C4-2B (cell line): ENCODE data around the gene ZSWIM4.

Source experiments
- ZFX ChIP-seq: fragments of 450-650 bp; IDR thresholded peaks from 2 replicates; pipeline ENCODE4 v1.6.1; 2017
- TF ChIP-seq, protein P1 (sequence below): fragments of 450-650 bp; conservative IDR thresholded peaks from 2 replicates; pipeline ENCODE4 v1.5.1; 2017; ENCODE audit warnings: mild to moderate bottlenecking

DNA sequence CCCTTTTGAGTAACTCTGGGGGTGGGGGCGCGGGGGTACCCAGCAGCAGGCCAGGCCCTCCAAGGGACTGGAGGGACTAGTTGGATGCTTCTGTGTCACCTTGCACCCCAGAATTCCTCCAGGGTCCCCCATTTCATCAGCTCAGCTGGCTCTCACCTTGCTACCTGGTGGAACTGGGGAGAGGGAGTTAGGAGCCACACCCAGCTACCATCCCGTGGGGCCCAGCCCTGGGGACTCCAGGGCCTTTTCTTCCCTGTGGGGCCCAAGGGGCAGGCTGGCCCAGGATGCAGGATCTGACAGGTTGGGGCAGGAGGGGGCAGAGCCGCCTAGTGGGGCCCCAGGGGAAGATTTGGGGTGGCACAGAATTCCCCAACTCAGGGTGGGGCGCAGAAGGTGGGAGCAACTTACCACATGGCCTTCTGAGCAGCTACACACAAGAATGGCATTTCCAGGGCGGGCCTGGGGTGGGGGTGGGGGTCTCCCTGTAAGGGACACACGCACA is 48.9 kb downstream of the ZSWIM4 start:
- TF ChIP-seq, protein P1, sequence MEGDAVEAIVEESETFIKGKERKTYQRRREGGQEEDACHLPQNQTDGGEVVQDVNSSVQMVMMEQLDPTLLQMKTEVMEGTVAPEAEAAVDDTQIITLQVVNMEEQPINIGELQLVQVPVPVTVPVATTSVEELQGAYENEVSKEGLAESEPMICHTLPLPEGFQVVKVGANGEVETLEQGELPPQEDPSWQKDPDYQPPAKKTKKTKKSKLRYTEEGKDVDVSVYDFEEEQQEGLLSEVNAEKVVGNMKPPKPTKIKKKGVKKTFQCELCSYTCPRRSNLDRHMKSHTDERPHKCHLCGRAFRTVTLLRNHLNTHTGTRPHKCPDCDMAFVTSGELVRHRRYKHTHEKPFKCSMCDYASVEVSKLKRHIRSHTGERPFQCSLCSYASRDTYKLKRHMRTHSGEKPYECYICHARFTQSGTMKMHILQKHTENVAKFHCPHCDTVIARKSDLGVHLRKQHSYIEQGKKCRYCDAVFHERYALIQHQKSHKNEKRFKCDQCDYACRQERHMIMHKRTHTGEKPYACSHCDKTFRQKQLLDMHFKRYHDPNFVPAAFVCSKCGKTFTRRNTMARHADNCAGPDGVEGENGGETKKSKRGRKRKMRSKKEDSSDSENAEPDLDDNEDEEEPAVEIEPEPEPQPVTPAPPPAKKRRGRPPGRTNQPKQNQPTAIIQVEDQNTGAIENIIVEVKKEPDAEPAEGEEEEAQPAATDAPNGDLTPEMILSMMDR: no peak
- TF ChIP-seq ZFX: no peak
